Adrenal gland (tissue), 5 donors: Measurements from ENCODE around the gene ALOX12B.

Experiments
- POLR2A ChIP-seq, 2 donors: fragments of 450-650 bp; IDR thresholded peaks; one replicate each; pipeline ENCODE4 v1.6.1; 2017; ENCODE audit warnings: antibody characterized with exemption in 2 of 2, mild to moderate bottlenecking in 2 of 2, moderate library complexity in 1 of 2
- TF ChIP-seq, protein P1 (sequence below), 6 experiments: fragments of 450-650 bp in 4 of 6; fragments of 200-600 bp in 2 of 6; sonication (generic) in 1 of 6; IDR thresholded peaks; 1 replicate in 5 of 6; 2 replicates in 1 of 6; pipeline versions ENCODE4 v1.5.1 to v1.8.0; 2016 to 2021; ENCODE audit warnings: antibody characterized with exemption in 6 of 6, mild to moderate bottlenecking in 2 of 6, moderate library complexity in 1 of 6
- donor health status: DM: no; HTN: no; CAD: no.

DNA sequence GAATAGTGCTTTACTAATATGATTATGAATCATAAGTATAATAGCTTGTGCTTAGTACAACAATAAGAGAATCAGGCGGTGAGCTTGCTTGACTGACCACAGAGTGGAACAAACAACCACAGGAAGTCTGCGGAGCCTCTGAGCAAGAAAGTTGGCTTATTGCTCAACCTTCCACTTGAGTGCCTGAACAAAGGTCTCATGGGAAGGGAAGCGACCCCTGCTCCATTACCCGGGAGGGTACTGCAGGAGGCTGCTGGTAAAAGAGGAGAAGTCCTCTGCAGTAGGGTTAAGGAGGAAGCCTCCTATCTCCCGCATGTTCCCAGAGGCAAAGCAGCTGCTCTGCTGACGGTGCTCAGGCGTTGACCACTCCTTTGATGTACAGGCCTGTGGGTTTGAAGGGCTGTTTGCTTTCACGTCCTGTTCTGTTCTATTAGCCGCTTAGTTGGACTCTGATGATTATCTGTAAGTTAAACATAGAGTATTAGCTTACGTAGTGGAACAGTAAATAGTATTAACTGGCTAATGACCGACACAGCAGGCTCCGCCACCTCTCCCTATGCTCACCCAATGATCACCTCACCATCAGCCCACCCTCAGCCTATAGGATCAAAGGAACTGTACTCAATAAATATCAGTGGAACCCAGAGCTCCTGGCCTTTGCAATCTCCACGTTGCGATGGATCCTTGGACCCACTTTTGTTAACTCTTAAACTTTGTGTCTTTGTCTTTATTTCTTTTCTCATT, 31.1 kb downstream of the ALOX12B start:
- TF ChIP-seq, protein P1, sequence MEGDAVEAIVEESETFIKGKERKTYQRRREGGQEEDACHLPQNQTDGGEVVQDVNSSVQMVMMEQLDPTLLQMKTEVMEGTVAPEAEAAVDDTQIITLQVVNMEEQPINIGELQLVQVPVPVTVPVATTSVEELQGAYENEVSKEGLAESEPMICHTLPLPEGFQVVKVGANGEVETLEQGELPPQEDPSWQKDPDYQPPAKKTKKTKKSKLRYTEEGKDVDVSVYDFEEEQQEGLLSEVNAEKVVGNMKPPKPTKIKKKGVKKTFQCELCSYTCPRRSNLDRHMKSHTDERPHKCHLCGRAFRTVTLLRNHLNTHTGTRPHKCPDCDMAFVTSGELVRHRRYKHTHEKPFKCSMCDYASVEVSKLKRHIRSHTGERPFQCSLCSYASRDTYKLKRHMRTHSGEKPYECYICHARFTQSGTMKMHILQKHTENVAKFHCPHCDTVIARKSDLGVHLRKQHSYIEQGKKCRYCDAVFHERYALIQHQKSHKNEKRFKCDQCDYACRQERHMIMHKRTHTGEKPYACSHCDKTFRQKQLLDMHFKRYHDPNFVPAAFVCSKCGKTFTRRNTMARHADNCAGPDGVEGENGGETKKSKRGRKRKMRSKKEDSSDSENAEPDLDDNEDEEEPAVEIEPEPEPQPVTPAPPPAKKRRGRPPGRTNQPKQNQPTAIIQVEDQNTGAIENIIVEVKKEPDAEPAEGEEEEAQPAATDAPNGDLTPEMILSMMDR (IDR thresholded peaks at IDR 0.05): no peak
- TF ChIP-seq POLR2A (IDR thresholded peaks at IDR 0.05): no peak
